WTC11 (cell line): ENCODE results near the gene FAM171A1. TPM values are rescaled to one million over a fixed set of nuclear protein-coding genes. Genes with fewer than 3 reads are reported as not detected.
"Not testable (repeated sequence)": the region's sequence is repeated elsewhere in the genome, so short reads cannot be mapped to it uniquely, and the experiment has no call there.

ENCODE experiments used
- ATAC-seq: fragments of 200-7000 bp; cut with Tn5 transposase; 2 replicates; pipeline ENCODE4 v1.10.0; 2021; ENCODE audit warnings: mild to moderate bottlenecking, moderate library complexity
- CTCF ChIA-PET: fragments of 300-600 bp; sonication (Branson Sonifier 250); formaldehyde crosslinking; loops from one replicate; lab custom pipeline; 2021; ENCODE audit warnings: antibody characterized with exemption; lab: Charles Lee
- POLR2A ChIA-PET: fragments of 350-600 bp; sonication (Branson Sonifier 250); formaldehyde crosslinking; loops from one replicate; lab custom pipeline; 2021; ENCODE audit warnings: antibody characterized with exemption; lab: Charles Lee
- DNase-seq: peaks from one replicate; pipeline ENCODE4 v3.0.0; 2021; ENCODE audit warnings: low spot score
- H3K27ac Mint-ChIP-seq: 2 replicates; pipeline ENCODE4 v1.8.0; 2021; ENCODE audit warnings: mixed read lengths
- H3K27me3 Mint-ChIP-seq: 2 replicates; pipeline ENCODE4 v1.8.0; 2021; ENCODE audit warnings: low read depth, mild to moderate bottlenecking, moderate library complexity, mixed read lengths
- H3K36me3 Mint-ChIP-seq: 2 replicates; pipeline ENCODE4 v1.8.0; 2021; ENCODE audit warnings: mixed read lengths
- H3K4me1 Mint-ChIP-seq: 2 replicates; pipeline ENCODE4 v1.8.0; 2022; ENCODE audit warnings: mixed read lengths
- H3K4me3 Mint-ChIP-seq: 2 replicates; pipeline ENCODE4 v1.8.0; 2021; ENCODE audit warnings: mild to moderate bottlenecking, moderate library complexity, mixed read lengths
- H3K9me3 Mint-ChIP-seq: 2 replicates; pipeline ENCODE4 v1.8.0; 2021; ENCODE audit warnings: mixed read lengths
- ATF3 ChIP-seq: sonication (generic); formaldehyde crosslinking; conservative IDR thresholded peaks from 2 replicates; pipeline ENCODE4 v1.8.1; 2022; ENCODE audit warnings: mild to moderate bottlenecking, missing genetic modification reagents
- CTCF ChIP-seq: fragments of 200-600 bp; IDR thresholded peaks from 2 replicates; pipeline ENCODE4 v1.8.0; 2022; ENCODE audit warnings: antibody characterized with exemption
- FOXK1 ChIP-seq: sonication (generic); formaldehyde crosslinking; IDR thresholded peaks from 2 replicates; pipeline ENCODE4 v1.8.0; 2022; ENCODE audit warnings: mild to moderate bottlenecking, moderate library complexity, missing genetic modification reagents
- JAZF1 ChIP-seq: fragments of 250-450 bp; sonication (Bioruptor Pico); IDR thresholded peaks from 2 replicates; pipeline ENCODE4 v1.9.0; 2021; ENCODE audit warnings: moderate library complexity, mild to moderate bottlenecking, inconsistent platforms
- KAT7 ChIP-seq: sonication (generic); formaldehyde crosslinking; IDR thresholded peaks from 2 replicates; pipeline ENCODE4 v1.8.1; 2023; ENCODE audit warnings: missing genetic modification reagents, mild to moderate bottlenecking, borderline replicate concordance
- MXD4 ChIP-seq: fragments of 250-450 bp; sonication (Bioruptor Pico); IDR thresholded peaks from 2 replicates; pipeline ENCODE4 v1.8.0; 2021; ENCODE audit warnings: mild to moderate bottlenecking, moderate library complexity, borderline replicate concordance
- NR3C1 ChIP-seq: sonication (generic); formaldehyde crosslinking; conservative IDR thresholded peaks from 2 replicates; pipeline ENCODE4 v1.8.1; 2023; ENCODE audit warnings: low read depth, mild to moderate bottlenecking, missing genetic modification reagents
- SMAD4 ChIP-seq: sonication (generic); formaldehyde crosslinking; IDR thresholded peaks from 2 replicates; pipeline ENCODE4 v1.8.0; 2022; ENCODE audit warnings: mild to moderate bottlenecking, missing genetic modification reagents
- STAT6 ChIP-seq: sonication (generic); formaldehyde crosslinking; conservative IDR thresholded peaks from 2 replicates; pipeline ENCODE4 v1.8.1; 2023; ENCODE audit warnings: mild to moderate bottlenecking, low read depth, missing genetic modification reagents, moderate library complexity
- TCF7 ChIP-seq: sonication (generic); formaldehyde crosslinking; IDR thresholded peaks from 2 replicates; pipeline ENCODE4 v1.8.0; 2022; ENCODE audit warnings: mild to moderate bottlenecking, low read depth, missing genetic modification reagents, moderate library complexity
- USF1 ChIP-seq: sonication (generic); formaldehyde crosslinking; IDR thresholded peaks from 2 replicates; pipeline ENCODE4 v1.8.0; 2022; ENCODE audit warnings: mild to moderate bottlenecking, missing genetic modification reagents
- ZNF232 ChIP-seq: sonication (generic); formaldehyde crosslinking; IDR thresholded peaks from 2 replicates; pipeline ENCODE4 v1.8.0; 2022; ENCODE audit warnings: mild to moderate bottlenecking, missing genetic modification reagents
- ZNF416 ChIP-seq: fragments of 250-450 bp; sonication (Bioruptor Pico); IDR thresholded peaks from 2 replicates; pipeline ENCODE4 v1.9.0; 2021; ENCODE audit warnings: mild to moderate bottlenecking, inconsistent platforms
- total RNA-seq: library from RNA; stranded (reverse); gene quantifications from 3 replicates; pipeline ENCODE4 v1.2.3, GENCODE V29; 2021
- TF ChIP-seq, protein P1 (sequence below): sonication (generic); formaldehyde crosslinking; IDR thresholded peaks from 2 replicates; pipeline ENCODE4 v1.8.1; 2022; ENCODE audit warnings: mild to moderate bottlenecking, moderate library complexity, missing genetic modification reagents
- TF ChIP-seq, protein P2 (sequence below): fragments of 250-450 bp; sonication (Bioruptor Pico); IDR thresholded peaks from 2 replicates; pipeline ENCODE4 v1.9.0; 2021; ENCODE audit warnings: moderate library complexity, mild to moderate bottlenecking, inconsistent platforms, borderline replicate concordance
- TF ChIP-seq, protein P3 (sequence below): fragments of 250-450 bp; sonication (Bioruptor Pico); IDR thresholded peaks from 2 replicates; pipeline ENCODE4 v1.9.0; 2021; ENCODE audit warnings: mild to moderate bottlenecking
- TF ChIP-seq, protein P4 (sequence below): sonication (generic); formaldehyde crosslinking; IDR thresholded peaks from 2 replicates; pipeline ENCODE4 v1.8.0; 2022; ENCODE audit warnings: mild to moderate bottlenecking, missing genetic modification reagents

The FAM171A1 gene
- total RNA-seq, 1 experiment from 2014 or later, result 33.9 TPM

DNA sequence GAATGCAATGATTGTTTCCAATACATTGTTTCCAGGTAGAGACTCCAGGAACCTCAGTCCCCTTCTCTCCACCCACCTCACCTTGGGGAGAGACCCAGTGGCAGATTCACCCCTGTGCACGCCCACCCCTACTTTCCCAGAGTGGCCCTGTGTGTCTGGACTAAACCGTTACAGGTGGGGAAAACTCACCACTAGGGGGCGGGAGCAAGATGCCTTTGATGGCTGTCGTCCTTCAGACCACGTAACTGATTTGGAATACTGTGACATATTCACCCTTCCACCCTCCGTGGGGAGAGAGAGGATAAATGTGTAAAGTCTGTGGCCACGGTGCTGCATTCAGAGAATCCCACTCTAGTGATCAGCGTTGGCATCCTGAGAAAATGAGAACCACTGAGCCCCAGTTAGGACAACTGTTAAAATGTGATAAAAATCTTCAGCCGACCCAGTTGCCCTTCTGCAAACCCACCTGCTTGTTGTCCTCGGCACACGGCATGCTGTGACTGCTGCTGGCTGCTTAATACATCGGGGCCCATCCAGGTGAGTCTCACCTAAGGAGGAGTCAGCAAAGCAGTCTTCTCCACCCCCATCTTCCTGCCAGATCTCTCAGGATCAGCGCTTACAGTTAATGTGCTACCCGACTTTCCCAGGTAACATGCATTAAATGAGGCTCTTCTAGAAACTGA lies 161.1 kb downstream of the FAM171A1 start:
- Mint-ChIP-seq H3K27ac (no peak overlapping the region), H3K36me3 (peaks cover 7% of the 10 kb centered on the region; the same call in 1 of the 2 replicates), H3K4me1 (peaks cover 10% of the 10 kb centered on the region), H3K27me3 (no peaks in the 10 kb centered on the region), H3K4me3 (no peak overlapping the region), H3K9me3 (no peaks in the 10 kb centered on the region)
- TF ChIP-seq CTCF, result peak; percentile 86
- TF ChIP-seq, protein P1, sequence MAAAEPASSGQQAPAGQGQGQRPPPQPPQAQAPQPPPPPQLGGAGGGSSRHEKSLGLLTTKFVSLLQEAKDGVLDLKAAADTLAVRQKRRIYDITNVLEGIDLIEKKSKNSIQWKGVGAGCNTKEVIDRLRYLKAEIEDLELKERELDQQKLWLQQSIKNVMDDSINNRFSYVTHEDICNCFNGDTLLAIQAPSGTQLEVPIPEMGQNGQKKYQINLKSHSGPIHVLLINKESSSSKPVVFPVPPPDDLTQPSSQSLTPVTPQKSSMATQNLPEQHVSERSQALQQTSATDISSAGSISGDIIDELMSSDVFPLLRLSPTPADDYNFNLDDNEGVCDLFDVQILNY (CRISPR knock-in tag), result no peak
- peak; percentile 64; the same call in 1 of the 2 replicates for TF ChIP-seq ZNF232 (CRISPR knock-in tag)
- ChIA-PET CTCF (interaction anchor here (0.7 kb wide), 1 partner anchor 19 kb away, joined by 3 read pairs; no protein-coding TSS in a partner anchor), POLR2A (no interaction called here)
- DNase-seq, result peak; percentile 88
- ATAC-seq, result peak; percentile 92

- H3K9me3 Mint-ChIP-seq, result no peaks in the 10 kb centered on the region
- no peaks in the 10 kb centered on the region for H3K27me3 Mint-ChIP-seq
- H3K27ac Mint-ChIP-seq, result no peak overlapping the region
- no peak for ATAC-seq
- DNase-seq, result no peak
- CTCF ChIA-PET, result no interaction called here
- peaks cover 10% of the 10 kb centered on the region for H3K4me1 Mint-ChIP-seq
- no peak overlapping the region for H3K4me3 Mint-ChIP-seq
- POLR2A ChIA-PET, result no interaction called here
- peaks cover 4% of the 10 kb centered on the region; the same call in 1 of the 2 replicates for H3K36me3 Mint-ChIP-seq
- TF ChIP-seq NR3C1 (CRISPR knock-in tag) (no peak), USF1 (CRISPR knock-in tag) (no peak)
Observed at GRCh38 chr10:15208221-15208620, 162.9 kb downstream of the FAM171A1 start.

DNA sequence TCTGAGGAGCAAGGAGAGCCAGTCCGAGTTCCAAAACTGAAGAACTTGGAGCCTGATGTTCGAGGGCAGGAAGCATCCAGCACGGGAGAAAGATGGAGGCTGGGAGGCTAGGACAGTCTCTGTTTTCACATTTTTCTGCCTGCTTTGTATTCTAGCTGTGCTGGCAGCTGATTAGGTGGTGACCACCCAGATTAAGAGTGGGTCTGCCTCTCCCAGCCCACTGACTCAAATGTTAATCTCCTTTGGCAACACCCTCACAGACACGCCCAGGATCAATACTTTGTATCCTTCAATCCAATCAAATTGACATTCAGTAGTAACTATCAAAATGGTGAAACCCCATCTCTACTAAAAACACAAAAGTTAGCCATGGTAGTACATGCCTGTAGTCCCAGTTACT lies 163.7 kb downstream of the FAM171A1 start:
- H3K36me3 Mint-ChIP-seq, ATAC-seq, H3K27ac Mint-ChIP-seq, POLR2A ChIA-PET, DNase-seq, H3K9me3 Mint-ChIP-seq, CTCF ChIA-PET, H3K27me3 Mint-ChIP-seq, H3K4me3 Mint-ChIP-seq: not testable (repeated sequence)
- peaks cover 13% of the 10 kb centered on the region for H3K4me1 Mint-ChIP-seq

DNA sequence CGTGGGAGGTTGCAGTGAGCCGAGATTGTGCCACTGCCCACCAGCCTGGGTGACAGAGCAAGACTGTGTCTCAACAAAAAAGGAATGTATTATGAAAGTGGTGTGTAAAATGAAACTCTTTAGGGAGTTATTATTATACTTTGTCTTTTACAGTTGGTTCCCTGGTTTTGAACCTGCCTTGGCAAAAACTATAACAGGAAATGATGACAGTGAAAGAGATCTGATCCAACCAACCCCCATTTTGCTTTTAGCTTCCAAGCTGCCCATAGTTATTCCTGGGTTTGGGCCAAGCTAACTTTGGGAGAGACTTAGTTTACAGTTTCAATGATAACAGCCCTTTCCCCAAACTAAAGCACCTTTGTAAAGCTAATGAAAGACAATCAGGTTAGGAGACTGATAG lies 168.4 kb downstream of the FAM171A1 start:
- Mint-ChIP-seq H3K27me3 (no peaks in the 10 kb centered on the region), H3K36me3 (no peaks in the 10 kb centered on the region), H3K4me3 (no peak overlapping the region), H3K4me1 (peaks cover 12% of the 10 kb centered on the region; the same call in 1 of the 2 replicates), H3K27ac (no peak overlapping the region; the same call in 1 of the 2 replicates), H3K9me3 (no peaks in the 10 kb centered on the region)
- DNase-seq (no peak), ATAC-seq (no peak)
- POLR2A ChIA-PET, result no interaction called here
- CTCF ChIA-PET, result no interaction called here
- TF ChIP-seq SMAD4 (CRISPR knock-in tag) (no peak), KAT7 (CRISPR knock-in tag) (no peak), TCF7 (CRISPR knock-in tag) (no peak), JAZF1 (CRISPR knock-in tag) (no peak), FOXK1 (CRISPR knock-in tag) (no peak), ATF3 (CRISPR knock-in tag) (no peak), STAT6 (CRISPR knock-in tag) (no peak), ZNF416 (CRISPR knock-in tag) (no peak), MXD4 (CRISPR knock-in tag) (no peak)
- TF ChIP-seq, protein P2, sequence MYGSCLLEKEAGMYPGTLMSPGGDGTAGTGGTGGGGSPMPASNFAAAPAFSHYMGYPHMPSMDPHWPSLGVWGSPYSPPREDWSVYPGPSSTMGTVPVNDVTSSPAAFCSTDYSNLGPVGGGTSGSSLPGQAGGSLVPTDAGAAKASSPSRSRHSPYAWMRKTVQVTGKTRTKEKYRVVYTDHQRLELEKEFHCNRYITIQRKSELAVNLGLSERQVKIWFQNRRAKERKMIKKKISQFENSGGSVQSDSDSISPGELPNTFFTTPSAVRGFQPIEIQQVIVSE (CRISPR knock-in tag), result no peak
- TF ChIP-seq, protein P3, sequence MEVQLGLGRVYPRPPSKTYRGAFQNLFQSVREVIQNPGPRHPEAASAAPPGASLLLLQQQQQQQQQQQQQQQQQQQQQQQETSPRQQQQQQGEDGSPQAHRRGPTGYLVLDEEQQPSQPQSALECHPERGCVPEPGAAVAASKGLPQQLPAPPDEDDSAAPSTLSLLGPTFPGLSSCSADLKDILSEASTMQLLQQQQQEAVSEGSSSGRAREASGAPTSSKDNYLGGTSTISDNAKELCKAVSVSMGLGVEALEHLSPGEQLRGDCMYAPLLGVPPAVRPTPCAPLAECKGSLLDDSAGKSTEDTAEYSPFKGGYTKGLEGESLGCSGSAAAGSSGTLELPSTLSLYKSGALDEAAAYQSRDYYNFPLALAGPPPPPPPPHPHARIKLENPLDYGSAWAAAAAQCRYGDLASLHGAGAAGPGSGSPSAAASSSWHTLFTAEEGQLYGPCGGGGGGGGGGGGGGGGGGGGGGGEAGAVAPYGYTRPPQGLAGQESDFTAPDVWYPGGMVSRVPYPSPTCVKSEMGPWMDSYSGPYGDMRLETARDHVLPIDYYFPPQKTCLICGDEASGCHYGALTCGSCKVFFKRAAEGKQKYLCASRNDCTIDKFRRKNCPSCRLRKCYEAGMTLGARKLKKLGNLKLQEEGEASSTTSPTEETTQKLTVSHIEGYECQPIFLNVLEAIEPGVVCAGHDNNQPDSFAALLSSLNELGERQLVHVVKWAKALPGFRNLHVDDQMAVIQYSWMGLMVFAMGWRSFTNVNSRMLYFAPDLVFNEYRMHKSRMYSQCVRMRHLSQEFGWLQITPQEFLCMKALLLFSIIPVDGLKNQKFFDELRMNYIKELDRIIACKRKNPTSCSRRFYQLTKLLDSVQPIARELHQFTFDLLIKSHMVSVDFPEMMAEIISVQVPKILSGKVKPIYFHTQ (CRISPR knock-in tag), result no peak
- TF ChIP-seq, protein P4, sequence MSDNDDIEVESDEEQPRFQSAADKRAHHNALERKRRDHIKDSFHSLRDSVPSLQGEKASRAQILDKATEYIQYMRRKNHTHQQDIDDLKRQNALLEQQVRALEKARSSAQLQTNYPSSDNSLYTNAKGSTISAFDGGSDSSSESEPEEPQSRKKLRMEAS (CRISPR knock-in tag), result no peak
